Erythroblast (primary cell): Measurements from ENCODE around the gene P2RY8.
"Not testable (repeated sequence)": the region's sequence is repeated elsewhere in the genome, so short reads cannot be mapped to it uniquely, and the experiment has no call there.

Experiments
- GATA1 ChIP-seq: IDR thresholded peaks from 2 replicates; pipeline ENCODE4 v1.6.1; 2011; ENCODE audit warnings: low read depth, mild to moderate bottlenecking, control low read depth, low read length, moderate library complexity
- POLR2A ChIP-seq: IDR thresholded peaks from 2 replicates; pipeline ENCODE4 v1.6.1; 2011; ENCODE audit warnings: mild to moderate bottlenecking, low read length

- not testable (repeated sequence) for TF ChIP-seq POLR2A, GATA1
Observed at GRCh38 chrX:1446984-1447968, 89.7 kb downstream of the P2RY8 start.
